Ascending aorta (tissue), 2 donors: ENCODE measurements around the gene ASAH2. TPM values are rescaled to one million over a fixed set of nuclear protein-coding genes. Genes with fewer than 3 reads are reported as not detected.

Source experiments
- DNase-seq, 2 donors: peaks; one replicate each; pipeline ENCODE4 v3.0.0-alpha.2; 2019; ENCODE audit warnings: low spot score in 2 of 2
- H3K27ac ChIP-seq, 2 donors: fragments of 200-600 bp; sonication (generic); one replicate each; pipeline ENCODE4 v1.5.1; 2016 to 2017; ENCODE audit warnings: mild to moderate bottlenecking in 1 of 2
- H3K27me3 ChIP-seq: fragments of 200-600 bp; sonication (generic); one replicate; pipeline ENCODE4 v1.5.1; 2017
- H3K36me3 ChIP-seq, 2 donors: fragments of 200-600 bp; sonication (generic); one replicate each; pipeline ENCODE4 v1.5.1; 2016
- H3K4me1 ChIP-seq, 2 donors: fragments of 200-600 bp; sonication (generic); one replicate each; pipeline ENCODE4 v1.5.1; 2016 to 2017; ENCODE audit warnings: mild to moderate bottlenecking in 1 of 2
- H3K4me3 ChIP-seq, 2 donors: fragments of 200-600 bp; sonication (generic); one replicate each; pipeline ENCODE4 v1.5.1; 2016 to 2017; ENCODE audit warnings: mild to moderate bottlenecking in 1 of 2
- H3K9me3 ChIP-seq, 2 donors: fragments of 200-600 bp; sonication (generic); one replicate each; pipeline ENCODE4 v1.5.1; 2016
- intact Hi-C: fragments of 100-400 bp; cut with DNase I; formaldehyde crosslinking; loops from one replicate; pipeline ENCODE4 v1.15.1; 2023
- total RNA-seq: library from RNA; depleted of rRNA; stranded (reverse); fragments of >200 nt; gene quantifications from one replicate; pipeline ENCODE4 v1.1.0, GENCODE V29; 2016
- TF ChIP-seq, protein P1 (sequence below), 3 experiments: fragments of 200-600 bp in 2 of 3; fragments of 450-650 bp in 1 of 3; sonication (generic) in 2 of 3; IDR thresholded peaks; one replicate each; pipeline ENCODE4 v1.5.1; 2016 to 2019; ENCODE audit warnings: antibody characterized with exemption in 3 of 3, mild to moderate bottlenecking in 1 of 3, moderate library complexity in 1 of 3

The ASAH2 gene
- 0.21 TPM for total RNA-seq

DNA sequence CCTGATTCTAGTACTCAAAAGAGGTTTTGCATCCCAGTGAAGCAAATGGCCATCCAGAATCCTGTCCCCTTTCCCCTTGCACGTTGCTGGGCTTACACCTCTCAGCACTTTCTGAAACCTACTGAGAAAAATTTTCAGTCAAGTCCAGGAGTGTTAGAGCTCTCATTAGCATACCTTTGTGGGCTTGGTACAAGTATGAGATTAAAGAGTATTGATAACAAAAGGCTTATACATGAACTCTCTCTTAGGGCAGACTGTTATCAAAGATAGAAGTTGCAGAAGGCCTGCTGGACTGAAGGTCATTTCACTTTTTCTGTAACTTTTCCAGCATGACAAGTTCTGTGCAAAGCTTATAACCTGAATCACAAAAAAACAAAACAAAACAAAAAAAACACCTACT is at the start of gene ASAH2:
ASAH2 (minus strand) TSS at position 123 of the 400 bp plus-strand sequence. CDS start 2,906 bp downstream, outside the sequence.
- intact Hi-C loops: no loop called here
- Histone ChIP-seq H3K27me3 (no peaks in the 10 kb centered on the region), H3K4me1 (no peaks in the 10 kb centered on the region), H3K27ac (no peak within 1 kb of the TSS), H3K9me3 (no peaks in the 10 kb centered on the region), H3K4me3 (no peak within 1 kb of the TSS), H3K36me3 (no peaks in the 10 kb centered on the region)
- no peak for DNase-seq
- TF ChIP-seq, protein P1, sequence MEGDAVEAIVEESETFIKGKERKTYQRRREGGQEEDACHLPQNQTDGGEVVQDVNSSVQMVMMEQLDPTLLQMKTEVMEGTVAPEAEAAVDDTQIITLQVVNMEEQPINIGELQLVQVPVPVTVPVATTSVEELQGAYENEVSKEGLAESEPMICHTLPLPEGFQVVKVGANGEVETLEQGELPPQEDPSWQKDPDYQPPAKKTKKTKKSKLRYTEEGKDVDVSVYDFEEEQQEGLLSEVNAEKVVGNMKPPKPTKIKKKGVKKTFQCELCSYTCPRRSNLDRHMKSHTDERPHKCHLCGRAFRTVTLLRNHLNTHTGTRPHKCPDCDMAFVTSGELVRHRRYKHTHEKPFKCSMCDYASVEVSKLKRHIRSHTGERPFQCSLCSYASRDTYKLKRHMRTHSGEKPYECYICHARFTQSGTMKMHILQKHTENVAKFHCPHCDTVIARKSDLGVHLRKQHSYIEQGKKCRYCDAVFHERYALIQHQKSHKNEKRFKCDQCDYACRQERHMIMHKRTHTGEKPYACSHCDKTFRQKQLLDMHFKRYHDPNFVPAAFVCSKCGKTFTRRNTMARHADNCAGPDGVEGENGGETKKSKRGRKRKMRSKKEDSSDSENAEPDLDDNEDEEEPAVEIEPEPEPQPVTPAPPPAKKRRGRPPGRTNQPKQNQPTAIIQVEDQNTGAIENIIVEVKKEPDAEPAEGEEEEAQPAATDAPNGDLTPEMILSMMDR (IDR thresholded peaks at IDR 0.05): no peak

DNA sequence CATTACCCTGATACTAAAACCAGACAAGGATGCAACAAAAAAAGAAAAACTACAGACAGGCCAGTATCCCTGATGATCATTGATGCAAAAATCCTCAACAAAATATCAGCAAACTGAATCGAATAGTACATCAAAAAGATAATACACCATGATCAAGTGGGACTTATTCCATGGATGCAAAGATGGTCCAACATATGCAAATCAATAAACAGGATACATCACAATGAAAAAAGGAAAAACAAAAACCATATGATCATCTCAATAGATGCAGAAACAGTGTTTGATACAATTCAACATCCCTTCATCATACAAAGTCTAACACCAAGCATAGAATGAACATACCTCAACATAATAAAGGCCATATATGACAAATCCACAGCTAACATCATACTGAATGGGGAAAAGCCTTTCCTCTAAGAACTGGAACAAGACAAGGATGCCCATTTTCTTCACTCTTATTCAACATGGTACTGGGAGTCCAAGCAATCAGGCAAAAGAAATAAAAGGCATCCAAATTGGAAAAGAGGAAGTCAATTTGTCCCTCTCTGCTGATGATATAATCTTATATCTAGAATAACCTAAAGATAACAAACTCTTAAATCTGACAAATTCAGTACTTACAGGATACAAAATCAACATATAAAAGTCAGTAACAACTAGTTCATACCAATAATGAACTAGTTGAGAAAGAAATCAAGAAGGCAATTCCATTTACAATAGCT is 48.8 kb upstream of the ASAH2 start:
- DNase-seq: no peak

DNA sequence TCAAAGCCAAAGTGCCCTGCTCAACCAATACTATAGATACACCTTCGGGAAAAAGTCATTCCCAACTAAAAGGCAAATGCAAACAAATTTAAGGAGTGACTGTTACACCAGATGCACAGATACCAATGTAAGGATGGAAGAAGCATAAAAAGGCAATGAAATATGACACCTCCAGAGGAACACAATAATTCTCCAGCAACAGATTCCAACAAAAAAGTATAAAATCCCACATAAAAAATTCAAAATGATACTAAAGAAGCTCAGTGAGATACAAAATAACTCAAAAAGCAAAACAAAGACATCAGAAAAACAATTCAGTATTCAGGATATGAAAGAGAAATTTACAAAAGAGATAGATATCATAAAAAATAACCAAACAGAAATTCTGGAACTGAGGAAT is 44.1 kb upstream of the ASAH2 start:
- Histone ChIP-seq H3K36me3 (no peaks in the 10 kb centered on the region), H3K9me3 (peaks cover 0 to 11% of the 10 kb centered on the region in 2 donors), H3K4me3 (no peak overlapping the region), H3K27ac (no peak overlapping the region), H3K4me1 (no peaks in the 10 kb centered on the region), H3K27me3 (no peaks in the 10 kb centered on the region)
- intact Hi-C loops: no loop called here
- DNase-seq: no peak
- TF ChIP-seq, protein P1 (IDR thresholded peaks at IDR 0.05): no peak

More for the DNA sequence above, 48.8 kb upstream of the ASAH2 start:
- intact Hi-C loops: no loop called here
- Histone ChIP-seq H3K27me3 (no peaks in the 10 kb centered on the region), H3K4me1 (no peaks in the 10 kb centered on the region), H3K4me3 (no peak overlapping the region), H3K27ac (no peak overlapping the region), H3K36me3 (no peaks in the 10 kb centered on the region), H3K9me3 (peaks cover 0 to 11% of the 10 kb centered on the region in 2 donors)
- TF ChIP-seq, protein P1 (IDR thresholded peaks at IDR 0.05): no peak

DNA sequence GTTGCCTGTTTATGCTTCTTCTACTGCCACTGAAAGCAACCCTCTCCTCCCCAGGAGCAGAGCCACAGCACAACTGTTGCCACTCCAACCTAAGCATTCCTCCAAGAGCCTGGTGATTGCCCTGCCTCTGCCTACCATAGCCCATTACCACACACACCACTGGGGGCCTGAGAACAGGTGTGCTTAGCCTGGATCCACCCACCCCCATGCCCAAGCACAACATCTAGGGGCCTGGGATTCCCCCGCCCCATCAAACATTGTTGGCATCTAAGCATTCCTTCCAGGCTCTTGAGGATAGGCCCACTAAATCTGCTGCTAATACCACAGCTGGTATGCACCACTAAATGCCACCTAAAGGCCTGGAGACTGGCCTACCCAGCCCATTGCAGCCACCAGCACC is 43.3 kb upstream of the ASAH2 start:
- H3K9me3 ChIP-seq: peaks cover 0 to 7% of the 10 kb centered on the region in 2 donors
- TF ChIP-seq, protein P1 (IDR thresholded peaks at IDR 0.05): no peak
- no peaks in the 10 kb centered on the region for H3K4me1 ChIP-seq
- no peak overlapping the region for H3K4me3 ChIP-seq
- intact Hi-C loops: no loop called here
- H3K27ac ChIP-seq: no peak overlapping the region
- no peak for DNase-seq
- H3K36me3 ChIP-seq: no peaks in the 10 kb centered on the region
- no peaks in the 10 kb centered on the region for H3K27me3 ChIP-seq

DNA sequence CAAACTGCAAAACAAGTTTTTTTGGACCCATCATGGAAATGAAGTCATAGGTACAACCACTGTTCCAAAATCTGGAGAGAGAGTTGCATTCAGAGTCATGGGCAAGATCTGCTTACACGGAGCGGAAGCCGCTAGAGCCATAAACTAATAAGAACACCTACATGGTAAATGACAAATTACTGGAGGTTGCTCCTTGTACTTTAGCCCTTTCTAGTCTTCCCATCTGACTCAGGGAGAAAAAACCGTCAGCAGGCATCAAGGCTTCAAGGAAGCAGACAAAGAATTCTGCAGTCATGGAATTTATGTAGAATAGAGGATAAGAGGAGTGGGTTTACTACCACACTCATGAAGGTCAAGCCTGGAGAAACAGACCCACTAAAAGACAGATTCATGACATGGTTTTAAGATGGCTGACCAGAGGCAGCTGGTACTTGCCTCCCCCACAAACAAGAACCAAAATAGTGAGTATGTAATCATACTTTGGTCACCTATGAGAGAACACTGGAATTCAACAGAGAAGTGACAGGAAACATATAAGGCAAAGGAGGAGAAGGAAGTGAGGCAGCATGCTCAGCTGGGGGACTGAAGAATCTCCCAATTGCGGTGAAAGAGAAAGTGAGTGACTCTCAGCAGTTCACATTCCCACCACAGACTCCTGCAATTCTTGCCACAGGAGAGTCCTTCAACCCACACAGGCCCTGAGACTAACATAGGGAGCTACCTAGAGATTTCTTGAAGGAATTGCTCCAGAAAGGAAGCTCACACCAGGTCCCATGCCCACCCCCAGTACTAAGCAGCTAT is 42.4 kb upstream of the ASAH2 start:
- Histone ChIP-seq H3K4me1 (no peaks in the 10 kb centered on the region), H3K9me3 (peaks cover 0 to 4% of the 10 kb centered on the region in 2 donors), H3K4me3 (no peak overlapping the region), H3K36me3 (no peaks in the 10 kb centered on the region), H3K27ac (no peak overlapping the region), H3K27me3 (no peaks in the 10 kb centered on the region)
- intact Hi-C loops: no loop called here
- no peak for DNase-seq
- TF ChIP-seq, protein P1 (IDR thresholded peaks at IDR 0.05): no peak
